ENCODE data around the gene MAPKBP1. TPM values are rescaled to one million over a fixed set of nuclear protein-coding genes. Genes with fewer than 3 reads are reported as not detected.

The MAPKBP1 gene
- total and polyA plus RNA-seq, 2 of the 13 experiments (the other 11 are each of a cell fraction or from before 2014, with no cell fraction given), result 3.0 to 7.3 TPM

DNA sequence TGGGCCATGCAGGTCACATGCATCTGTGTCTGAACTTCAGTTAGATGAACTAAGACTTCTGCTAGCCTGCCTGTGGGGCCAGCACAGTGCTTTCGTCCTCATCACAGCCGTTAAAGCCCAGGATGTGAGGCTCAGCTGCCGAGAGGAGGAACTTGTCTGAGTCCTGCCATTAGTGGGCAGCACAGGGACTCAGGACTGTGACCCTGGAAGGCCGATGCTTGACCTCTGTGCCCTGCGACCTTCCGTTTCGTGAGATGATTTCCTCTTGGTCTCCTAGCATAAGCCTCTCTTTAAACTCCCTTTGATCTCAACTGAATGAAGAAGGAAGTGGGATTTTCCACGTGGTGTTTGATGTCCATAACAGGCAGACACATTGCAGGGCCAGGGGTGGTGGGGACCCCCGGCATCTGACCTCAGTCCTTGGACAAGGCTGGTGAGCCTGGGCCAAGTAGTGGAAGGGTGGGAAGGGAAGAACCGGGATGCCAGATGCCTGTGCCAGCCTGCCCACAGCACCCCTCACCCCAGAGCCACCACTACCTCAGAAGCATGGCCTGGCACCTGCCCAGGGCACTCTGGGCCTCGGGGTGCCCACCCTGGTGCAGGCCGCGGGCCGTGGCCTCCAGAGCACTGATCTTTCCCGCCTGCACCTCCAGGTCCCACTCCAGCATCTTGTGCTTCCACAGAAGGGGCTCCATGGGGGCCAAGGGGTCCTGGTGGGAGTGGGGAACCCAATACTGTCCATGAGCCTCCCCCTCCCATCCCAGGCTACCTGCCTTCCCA is 86.0 kb downstream of the MAPKBP1 start:
- intact Hi-C loops (cut with micrococcal nuclease; ENCODE audit: unreplicated experiment), result no loop called here
- peak; percentile 84 for FAIRE-seq
- peak; percentile 68 for ATAC-seq
- Histone ChIP-seq H3K9me3 (ENCODE audit: low read length) (no peaks in the 10 kb centered on the region), H3K27me3 (ENCODE audit: control insufficient read depth in 1 of 2, insufficient read depth in 2 of 2, low read length in 2 of 2) (peaks cover 11 to 51% of the 10 kb centered on the region in 2 experiments; a peak in 4 of 5 replicates), H3K27ac (ENCODE audit: extremely low read length, insufficient read depth, low read length) (no peak overlapping the region), H3K4me2 (ENCODE audit: low read depth, low read length) (peak overlapping the region; percentile 46), H4K20me1 (ENCODE audit: insufficient read depth, low read length) (no peaks in the 10 kb centered on the region), H3K4me1 (ENCODE audit: insufficient read depth, low read length) (peaks cover 45% of the 10 kb centered on the region), H2AFZ (ENCODE audit: low read length) (no peak overlapping the region), H3K36me3 (replicated peaks in 1 of 2; ENCODE audit: control insufficient read depth in 1 of 2, insufficient read depth in 2 of 2, low read length in 2 of 2) (no peaks in the 10 kb centered on the region), H3K4me3 (replicated peaks in 1 of 3; ENCODE audit: insufficient read depth in 1 of 3, low read depth in 2 of 3, low read length in 3 of 3) (peak overlapping the region in 1 of 3 experiments; percentile 15; a peak in 1 of 6 replicates), H3K9ac (ENCODE audit: insufficient read depth, low read depth, low read length) (no peak overlapping the region), H3K79me2 (ENCODE audit: insufficient read depth, low read length) (no peaks in the 10 kb centered on the region)
- in situ Hi-C loops (cut with HindIII; ENCODE audit: extremely low pct_ligation_motif_present, low pct_unique_long_range_greater_than_20kb), result no loop called here
- no TSS peak for BruUV-seq (replicated peaks)
- CTCF ChIA-PET (ENCODE audit: low intra/inter-chr PET ratio, low total read pairs), result interaction anchor here (1.5 kb wide), 1 partner anchor 44 kb away, joined by 7 read pairs; no protein-coding TSS in a partner anchor
- peak; percentile 48 for DNase-seq (ENCODE audit: low spot score)
- 0% methylated on average over 5 of the region's 15 CpGs for WGBS (ENCODE audit: low lambda C conversion rate)
- POLR2A ChIA-PET, result no interaction called here
- TF ChIP-seq ZFX (CRISPR knock-in tag; IDR thresholded peaks at IDR 0.05; ENCODE audit: low read depth) (peak; percentile 40; the same call in 1 of the 2 replicates), KLF16 (CRISPR knock-in tag; IDR thresholded peaks at IDR 0.05) (no peak), NR2F6 (IDR thresholded peaks at IDR 0.05) (peak; percentile 97), NR2F6 (CRISPR knock-in tag; IDR thresholded peaks at IDR 0.05) (peak; percentile 98), FOXM1 (CRISPR knock-in tag; IDR thresholded peaks at IDR 0.05) (no peak), RARA (CRISPR knock-in tag; IDR thresholded peaks at IDR 0.05) (peak; percentile 66), PITX1 (CRISPR knock-in tag; IDR thresholded peaks at IDR 0.05) (peak; percentile 55; the same call in 1 of the 2 replicates), XBP1 (CRISPR knock-in tag; IDR thresholded peaks at IDR 0.05) (no peak), ZBTB8A (CRISPR knock-in tag; IDR thresholded peaks at IDR 0.05; ENCODE audit: borderline replicate concordance, low read depth) (no peak), ATF7 (IDR thresholded peaks at IDR 0.05) (no peak), ATF7 (CRISPR knock-in tag; IDR thresholded peaks at IDR 0.05) (no peak), ETV5 (CRISPR knock-in tag; IDR thresholded peaks at IDR 0.05; ENCODE audit: borderline replicate concordance) (peak; percentile 71; the same call in 1 of the 2 replicates), SAP130 (CRISPR knock-in tag; IDR thresholded peaks at IDR 0.05; ENCODE audit: low read depth) (peak; percentile 25; the same call in 1 of the 2 replicates), ZNF839 (CRISPR knock-in tag; IDR thresholded peaks at IDR 0.05; ENCODE audit: borderline replicate concordance) (no peak)
- TF ChIP-seq, protein P1, sequence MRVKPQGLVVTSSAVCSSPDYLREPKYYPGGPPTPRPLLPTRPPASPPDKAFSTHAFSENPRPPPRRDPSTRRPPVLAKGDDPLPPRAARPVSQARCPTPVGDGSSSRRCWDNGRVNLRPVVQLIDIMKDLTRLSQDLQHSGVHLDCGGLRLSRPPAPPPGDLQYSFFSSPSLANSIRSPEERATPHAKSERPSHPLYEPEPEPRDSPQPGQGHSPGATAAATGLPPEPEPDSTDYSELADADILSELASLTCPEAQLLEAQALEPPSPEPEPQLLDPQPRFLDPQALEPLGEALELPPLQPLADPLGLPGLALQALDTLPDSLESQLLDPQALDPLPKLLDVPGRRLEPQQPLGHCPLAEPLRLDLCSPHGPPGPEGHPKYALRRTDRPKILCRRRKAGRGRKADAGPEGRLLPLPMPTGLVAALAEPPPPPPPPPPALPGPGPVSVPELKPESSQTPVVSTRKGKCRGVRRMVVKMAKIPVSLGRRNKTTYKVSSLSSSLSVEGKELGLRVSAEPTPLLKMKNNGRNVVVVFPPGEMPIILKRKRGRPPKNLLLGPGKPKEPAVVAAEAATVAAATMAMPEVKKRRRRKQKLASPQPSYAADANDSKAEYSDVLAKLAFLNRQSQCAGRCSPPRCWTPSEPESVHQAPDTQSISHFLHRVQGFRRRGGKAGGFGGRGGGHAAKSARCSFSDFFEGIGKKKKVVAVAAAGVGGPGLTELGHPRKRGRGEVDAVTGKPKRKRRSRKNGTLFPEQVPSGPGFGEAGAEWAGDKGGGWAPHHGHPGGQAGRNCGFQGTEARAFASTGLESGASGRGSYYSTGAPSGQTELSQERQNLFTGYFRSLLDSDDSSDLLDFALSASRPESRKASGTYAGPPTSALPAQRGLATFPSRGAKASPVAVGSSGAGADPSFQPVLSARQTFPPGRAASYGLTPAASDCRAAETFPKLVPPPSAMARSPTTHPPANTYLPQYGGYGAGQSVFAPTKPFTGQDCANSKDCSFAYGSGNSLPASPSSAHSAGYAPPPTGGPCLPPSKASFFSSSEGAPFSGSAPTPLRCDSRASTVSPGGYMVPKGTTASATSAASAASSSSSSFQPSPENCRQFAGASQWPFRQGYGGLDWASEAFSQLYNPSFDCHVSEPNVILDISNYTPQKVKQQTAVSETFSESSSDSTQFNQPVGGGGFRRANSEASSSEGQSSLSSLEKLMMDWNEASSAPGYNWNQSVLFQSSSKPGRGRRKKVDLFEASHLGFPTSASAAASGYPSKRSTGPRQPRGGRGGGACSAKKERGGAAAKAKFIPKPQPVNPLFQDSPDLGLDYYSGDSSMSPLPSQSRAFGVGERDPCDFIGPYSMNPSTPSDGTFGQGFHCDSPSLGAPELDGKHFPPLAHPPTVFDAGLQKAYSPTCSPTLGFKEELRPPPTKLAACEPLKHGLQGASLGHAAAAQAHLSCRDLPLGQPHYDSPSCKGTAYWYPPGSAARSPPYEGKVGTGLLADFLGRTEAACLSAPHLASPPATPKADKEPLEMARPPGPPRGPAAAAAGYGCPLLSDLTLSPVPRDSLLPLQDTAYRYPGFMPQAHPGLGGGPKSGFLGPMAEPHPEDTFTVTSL (CRISPR knock-in tag; IDR thresholded peaks at IDR 0.05; ENCODE audit: borderline replicate concordance), result no peak
- TF ChIP-seq, protein P2, sequence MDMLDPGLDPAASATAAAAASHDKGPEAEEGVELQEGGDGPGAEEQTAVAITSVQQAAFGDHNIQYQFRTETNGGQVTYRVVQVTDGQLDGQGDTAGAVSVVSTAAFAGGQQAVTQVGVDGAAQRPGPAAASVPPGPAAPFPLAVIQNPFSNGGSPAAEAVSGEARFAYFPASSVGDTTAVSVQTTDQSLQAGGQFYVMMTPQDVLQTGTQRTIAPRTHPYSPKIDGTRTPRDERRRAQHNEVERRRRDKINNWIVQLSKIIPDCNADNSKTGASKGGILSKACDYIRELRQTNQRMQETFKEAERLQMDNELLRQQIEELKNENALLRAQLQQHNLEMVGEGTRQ (IDR thresholded peaks at IDR 0.05; ENCODE audit: low read depth, low read length), result no peak
- TF ChIP-seq, protein P2 (CRISPR knock-in tag; IDR thresholded peaks at IDR 0.05; ENCODE audit: borderline replicate concordance), result no peak
